Effector memory CD8-positive, alpha-beta T cell (primary cell): ENCODE data around the gene OR13F1.

Experiments
- ATAC-seq: fragments of 150-1000 bp; cut with Tn5 transposase; replicated peaks from 2 replicates; pipeline ENCODE4 v1.10.0; 2021; ENCODE audit warnings: mild to moderate bottlenecking, moderate library complexity
- DNase-seq, 3 experiments: peaks; one replicate each; pipeline ENCODE4 v3.0.0; 2021
- H3K27ac Mint-ChIP-seq, 2 donors: one replicate each; pipeline ENCODE4 v1.8.0; 2022; ENCODE audit warnings: mild to moderate bottlenecking in 2 of 2, mixed read lengths in 2 of 2, moderate library complexity in 2 of 2
- H3K27me3 Mint-ChIP-seq, 2 donors: one replicate each; pipeline ENCODE4 v1.8.0; 2022; ENCODE audit warnings: mixed read lengths in 2 of 2
- H3K36me3 Mint-ChIP-seq: one replicate; pipeline ENCODE4 v1.8.0; 2022; ENCODE audit warnings: mild to moderate bottlenecking, moderate library complexity, mixed read lengths; ENCODE audit not compliant: insufficient read depth
- H3K4me1 Mint-ChIP-seq, 2 donors: one replicate each; pipeline ENCODE4 v1.8.0; 2022; ENCODE audit warnings: low read depth in 2 of 2, mixed read lengths in 2 of 2
- H3K4me3 Mint-ChIP-seq, 2 donors: one replicate each; pipeline ENCODE4 v1.8.0; 2022; ENCODE audit warnings: mild to moderate bottlenecking in 2 of 2, mixed read lengths in 2 of 2, moderate library complexity in 2 of 2
- H3K9me3 Mint-ChIP-seq, 2 donors: one replicate each; pipeline ENCODE4 v1.8.0; 2022; ENCODE audit warnings: mixed read lengths in 2 of 2

Gene OR13F1

DNA sequence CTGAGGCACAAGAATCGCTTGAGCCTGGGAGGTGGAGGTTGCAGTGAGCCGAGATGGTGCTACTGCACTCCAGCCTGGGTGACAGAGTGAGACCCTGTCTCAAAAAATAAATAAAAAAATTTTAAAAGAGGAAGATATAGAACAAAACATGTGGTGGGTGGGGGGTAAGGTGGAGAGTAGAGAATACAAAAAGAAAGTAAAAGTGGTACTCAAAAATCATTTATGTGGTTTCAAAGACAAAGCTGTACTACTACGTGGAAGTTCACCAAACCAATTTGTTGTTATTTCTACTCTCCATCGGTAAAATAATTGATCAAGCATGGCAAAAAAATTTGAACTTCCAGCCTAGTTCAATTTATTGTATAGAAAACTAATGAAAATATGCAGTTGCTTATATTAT lies 40.6 kb downstream of the OR13F1 start:
- DNase-seq, result no peak
- Mint-ChIP-seq H3K4me3 (no peak overlapping the region), H3K4me1 (no peaks in the 10 kb centered on the region), H3K27me3 (no peaks in the 10 kb centered on the region), H3K27ac (no peak overlapping the region), H3K36me3 (no peaks in the 10 kb centered on the region), H3K9me3 (no peaks in the 10 kb centered on the region)
- ATAC-seq, result no peak

GRCh38 chr9:104553261-104553660 lies 49.2 kb downstream of the OR13F1 start:
- Mint-ChIP-seq H3K9me3 (peaks cover 7 to 12% of the 10 kb centered on the region in 2 donors), H3K27me3 (no peaks in the 10 kb centered on the region), H3K27ac (no peak overlapping the region), H3K4me1 (no peaks in the 10 kb centered on the region), H3K4me3 (no peak overlapping the region), H3K36me3 (no peaks in the 10 kb centered on the region)
- ATAC-seq (no peak), DNase-seq (no peak)
